Activated T-cell treated with anti-CD3 and anti-CD28 coated beads, Interleukin-2, amount 50 U/mL, for 4 hours (primary cell): ENCODE results near the gene TTC16. TPM values are rescaled to one million over a fixed set of nuclear protein-coding genes. Genes with fewer than 3 reads are reported as not detected.

Experiments
- ATAC-seq, 2 donors: fragments of 200-7000 bp; cut with Tn5 transposase; one replicate each; pipeline ENCODE4 v1.10.0; 2021
- DNase-seq: peaks from one replicate; pipeline ENCODE4 v3.0.0-alpha.2; 2020
- H3K27me3 Mint-ChIP-seq: one replicate; pipeline ENCODE4 v1.8.0; 2021; ENCODE audit warnings: low read depth, mixed read lengths
- H3K36me3 Mint-ChIP-seq: one replicate; pipeline ENCODE4 v1.8.0; 2022; ENCODE audit warnings: mixed read lengths; ENCODE audit not compliant: insufficient read depth
- H3K4me1 Mint-ChIP-seq: one replicate; pipeline ENCODE4 v1.8.0; 2021; ENCODE audit warnings: low read depth, mixed read lengths
- H3K4me3 Mint-ChIP-seq: one replicate; pipeline ENCODE4 v1.8.0; 2021; ENCODE audit warnings: mild to moderate bottlenecking, moderate library complexity, mixed read lengths
- H3K9me3 Mint-ChIP-seq: one replicate; pipeline ENCODE4 v1.8.0; 2021; ENCODE audit warnings: mixed read lengths
- total RNA-seq, 3 donors: library from RNA; stranded (reverse); gene quantifications; one replicate each; pipeline ENCODE4 v1.2.1, GENCODE V29; 2021

TTC16 gene
- total RNA-seq, 3 donors from 2014 or later, result 0.37 to 0.58 (median 0.57) TPM

GRCh38 chr9:127721391-127721821, 5.5 kb downstream of the TTC16 start:
- H3K27me3 Mint-ChIP-seq, result no peaks in the 10 kb centered on the region
- peak in 1 of 2 donors; percentile 25 for ATAC-seq
- H3K4me1 Mint-ChIP-seq, result peaks cover 21% of the 10 kb centered on the region
- DNase-seq, result no peak
- no peaks in the 10 kb centered on the region for H3K36me3 Mint-ChIP-seq
- no peaks in the 10 kb centered on the region for H3K9me3 Mint-ChIP-seq
- no peak overlapping the region for H3K4me3 Mint-ChIP-seq

DNA sequence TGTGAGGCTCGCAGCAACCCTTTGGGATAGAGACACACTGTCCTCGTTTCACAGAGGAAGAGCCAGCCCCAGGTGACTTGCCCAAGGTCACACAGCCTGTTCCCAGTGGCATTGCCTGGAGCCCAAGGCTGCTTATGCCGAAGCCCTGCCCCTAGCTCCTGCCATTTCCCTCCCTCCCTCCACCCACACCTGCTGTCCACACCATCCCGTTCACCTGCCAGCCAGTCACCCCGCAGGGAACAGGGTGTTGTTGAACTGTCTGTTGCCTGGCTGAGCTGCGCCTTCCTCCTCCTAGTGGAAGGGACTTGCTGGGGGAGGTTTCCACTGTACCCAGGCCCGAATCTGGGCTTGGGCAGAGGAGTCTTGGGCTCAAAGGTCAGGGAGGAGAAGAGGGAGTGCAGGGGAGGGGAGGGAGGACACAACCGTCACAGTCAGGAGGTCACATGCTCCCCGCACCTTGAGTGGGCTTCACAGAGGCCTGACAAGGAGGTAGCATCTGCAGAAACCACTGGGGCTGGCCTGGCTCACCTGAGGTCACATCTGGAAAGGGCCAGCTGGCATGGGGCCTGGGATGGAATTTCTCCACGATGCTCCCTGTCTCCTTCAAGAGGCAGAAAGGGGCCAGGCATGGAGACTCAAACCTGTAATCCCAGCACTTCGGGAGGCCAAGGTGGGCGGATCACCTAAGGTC, 6.3 kb downstream of the TTC16 start:
- no peak overlapping the region for H3K4me3 Mint-ChIP-seq
- no peak for DNase-seq
- no peak for ATAC-seq
- H3K27me3 Mint-ChIP-seq, result no peaks in the 10 kb centered on the region
- peaks cover 20% of the 10 kb centered on the region for H3K4me1 Mint-ChIP-seq
- H3K9me3 Mint-ChIP-seq, result no peaks in the 10 kb centered on the region
- no peaks in the 10 kb centered on the region for H3K36me3 Mint-ChIP-seq

DNA sequence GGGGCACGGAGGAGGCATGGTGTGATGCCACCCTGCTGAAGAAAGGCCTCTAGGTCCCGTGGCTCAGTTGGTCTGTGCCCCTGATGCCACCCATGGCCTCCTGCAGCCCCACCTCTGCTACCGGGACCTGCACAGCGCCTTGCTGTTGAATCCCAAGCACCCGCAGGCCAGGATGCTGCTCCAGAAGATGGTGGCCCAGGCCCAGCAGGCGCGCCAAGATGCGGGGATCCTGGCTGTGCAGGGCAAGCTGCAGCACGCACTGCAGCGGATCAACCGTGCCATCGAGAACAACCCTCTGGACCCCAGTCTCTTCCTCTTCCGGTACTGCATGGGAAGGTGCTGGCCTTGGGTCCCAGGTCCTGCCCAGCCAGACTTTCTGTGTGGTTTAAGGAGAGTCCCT, 7.1 kb downstream of the TTC16 start:
- ATAC-seq, result no peak
- H3K4me1 Mint-ChIP-seq, result peaks cover 20% of the 10 kb centered on the region
- H3K36me3 Mint-ChIP-seq, result no peaks in the 10 kb centered on the region
- DNase-seq, result no peak
- no peak overlapping the region for H3K4me3 Mint-ChIP-seq
- no peaks in the 10 kb centered on the region for H3K27me3 Mint-ChIP-seq
- H3K9me3 Mint-ChIP-seq, result no peaks in the 10 kb centered on the region

- ATAC-seq (no peak), DNase-seq (no peak)
- Mint-ChIP-seq H3K4me3 (no peak overlapping the region), H3K4me1 (peaks cover 20% of the 10 kb centered on the region), H3K27me3 (no peaks in the 10 kb centered on the region), H3K9me3 (no peaks in the 10 kb centered on the region), H3K36me3 (no peaks in the 10 kb centered on the region)
These were observed 7.6 kb downstream of the TTC16 start for GRCh38 chr9:127723444-127723843.

GRCh38 chr9:127724012-127724411, 8.1 kb downstream of the TTC16 start:
- Mint-ChIP-seq H3K4me3 (no peak overlapping the region), H3K9me3 (no peaks in the 10 kb centered on the region), H3K4me1 (peaks cover 20% of the 10 kb centered on the region), H3K36me3 (no peaks in the 10 kb centered on the region), H3K27me3 (no peaks in the 10 kb centered on the region)
- no peak for ATAC-seq
- no peak for DNase-seq

GRCh38 chr9:127726871-127727270, 11.0 kb downstream of the TTC16 start:
- ATAC-seq (no peak), DNase-seq (no peak)
- Mint-ChIP-seq H3K27me3 (no peaks in the 10 kb centered on the region), H3K4me1 (no peaks in the 10 kb centered on the region), H3K9me3 (no peaks in the 10 kb centered on the region), H3K36me3 (peaks cover under 1% of the 10 kb centered on the region), H3K4me3 (no peak overlapping the region)

DNA sequence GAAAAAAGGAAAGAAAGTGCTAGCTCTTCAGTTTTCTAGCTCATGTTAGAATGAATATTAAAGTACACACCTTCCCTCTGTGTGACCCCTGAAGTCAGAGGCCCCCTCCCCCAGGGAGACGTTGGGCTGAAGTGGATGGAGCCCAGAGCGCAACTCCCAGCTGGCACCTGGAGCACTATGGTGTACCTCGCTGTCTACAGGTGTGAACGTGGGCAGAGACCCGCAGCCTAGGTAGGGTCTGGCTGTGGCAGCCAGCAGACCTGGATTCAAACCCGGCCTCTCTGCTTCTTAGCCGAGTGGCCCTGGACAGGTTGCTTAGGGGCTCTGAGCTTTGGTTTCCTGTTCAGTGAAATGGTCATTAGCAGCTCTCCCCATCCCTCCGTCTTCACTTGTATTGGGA, 12.9 kb downstream of the TTC16 start:
- H3K9me3 Mint-ChIP-seq, result no peaks in the 10 kb centered on the region
- peaks cover 3% of the 10 kb centered on the region for H3K4me1 Mint-ChIP-seq
- no peaks in the 10 kb centered on the region for H3K27me3 Mint-ChIP-seq
- no peak for DNase-seq
- no peak overlapping the region for H3K4me3 Mint-ChIP-seq
- peaks cover 4% of the 10 kb centered on the region for H3K36me3 Mint-ChIP-seq
- no peak for ATAC-seq

- Mint-ChIP-seq H3K4me1 (peaks cover 11% of the 10 kb centered on the region), H3K4me3 (no peak overlapping the region), H3K27me3 (no peaks in the 10 kb centered on the region), H3K9me3 (no peaks in the 10 kb centered on the region), H3K36me3 (peaks cover 4% of the 10 kb centered on the region)
- DNase-seq, result no peak
- no peak for ATAC-seq
These were observed 13.8 kb downstream of the TTC16 start for GRCh38 chr9:127729522-127730256.

DNA sequence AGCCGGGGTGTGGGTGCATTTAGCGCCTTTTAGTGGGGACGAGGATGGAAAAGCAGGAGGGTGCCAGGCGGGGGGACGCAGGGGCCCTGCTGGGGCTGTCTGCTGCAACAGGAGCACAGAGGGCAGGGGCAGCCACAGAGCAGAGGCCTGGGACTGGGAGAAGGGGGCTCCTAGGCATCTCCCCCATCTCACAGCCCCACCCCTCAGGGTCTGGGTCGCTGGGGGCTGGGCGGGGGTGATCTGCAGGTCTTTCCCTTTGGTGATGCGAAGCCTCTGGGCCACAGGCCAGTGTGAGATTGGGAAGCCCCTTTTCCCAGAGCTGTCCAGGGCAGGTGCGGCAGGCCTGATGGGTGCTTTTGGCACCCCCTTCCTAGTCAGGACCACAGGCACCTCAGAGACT, 14.4 kb downstream of the TTC16 start:
- peaks cover 4% of the 10 kb centered on the region for H3K36me3 Mint-ChIP-seq
- no peaks in the 10 kb centered on the region for H3K9me3 Mint-ChIP-seq
- H3K4me1 Mint-ChIP-seq, result peaks cover 12% of the 10 kb centered on the region
- no peaks in the 10 kb centered on the region for H3K27me3 Mint-ChIP-seq
- H3K4me3 Mint-ChIP-seq, result no peak overlapping the region
- ATAC-seq, result no peak
- DNase-seq, result no peak

DNA sequence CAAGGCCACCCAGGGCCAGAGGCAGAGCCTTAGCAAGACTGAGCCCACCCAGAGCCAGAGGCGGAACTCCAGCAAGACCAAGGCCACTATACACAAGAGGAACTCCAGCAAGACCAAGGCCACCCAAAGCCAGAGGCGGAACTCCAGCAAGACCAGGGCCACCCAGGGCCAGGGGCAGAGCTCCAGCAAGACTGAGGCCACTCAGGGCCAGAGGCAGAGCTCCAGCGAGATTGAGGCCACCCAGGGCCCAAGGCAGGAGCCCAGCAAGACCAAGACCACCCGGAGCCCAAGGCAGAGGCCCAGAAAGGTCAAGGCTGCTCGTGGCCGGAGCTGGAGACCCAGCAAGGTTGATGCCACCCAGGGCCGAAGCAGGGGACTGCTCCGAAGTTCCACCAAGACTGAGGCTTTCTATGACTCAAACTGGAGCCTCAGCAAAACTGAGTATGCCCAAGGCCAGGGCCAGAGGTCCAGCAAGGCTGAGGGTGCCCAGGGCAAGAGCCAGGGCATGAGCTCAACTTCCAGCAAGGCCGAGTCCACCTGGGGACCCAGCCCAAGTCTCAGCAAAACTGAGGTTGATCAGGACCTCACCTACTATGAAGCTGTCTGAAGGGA, 15.0 kb downstream of the TTC16 start:
- no peak overlapping the region for H3K4me3 Mint-ChIP-seq
- H3K36me3 Mint-ChIP-seq, result peaks cover 4% of the 10 kb centered on the region

GRCh38 chr9:127731938-127732337, 16.1 kb downstream of the TTC16 start:
- peaks cover 21% of the 10 kb centered on the region for H3K4me1 Mint-ChIP-seq
- DNase-seq (no peak), ATAC-seq (no peak)
- no peak overlapping the region for H3K4me3 Mint-ChIP-seq
- no peaks in the 10 kb centered on the region for H3K27me3 Mint-ChIP-seq
- no peaks in the 10 kb centered on the region for H3K9me3 Mint-ChIP-seq
- H3K36me3 Mint-ChIP-seq, result peaks cover 4% of the 10 kb centered on the region

More for the DNA sequence above, 15.0 kb downstream of the TTC16 start:
- Mint-ChIP-seq H3K9me3 (no peaks in the 10 kb centered on the region), H3K27me3 (no peaks in the 10 kb centered on the region), H3K4me1 (peaks cover 18% of the 10 kb centered on the region)
- ATAC-seq (no peak), DNase-seq (no peak)

DNA sequence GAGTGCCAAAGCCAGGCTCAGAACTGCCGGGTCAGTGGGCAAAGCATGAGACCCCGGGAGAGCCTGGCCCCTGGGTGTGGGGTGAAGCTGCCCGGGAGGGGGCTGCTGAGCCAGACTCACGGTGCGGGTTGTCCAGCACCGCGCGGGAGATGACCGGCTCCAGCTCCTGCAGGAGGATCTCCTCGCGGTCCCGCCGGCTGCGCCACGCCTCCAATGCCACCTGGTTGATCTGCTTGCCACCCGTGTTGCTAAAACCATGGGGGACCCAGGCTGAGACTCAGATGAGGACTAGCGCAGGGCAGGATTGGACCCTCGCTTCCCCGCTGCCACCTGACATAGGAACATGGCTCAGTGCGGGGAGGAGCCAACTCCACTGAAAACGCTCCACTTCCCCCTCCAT, 16.6 kb downstream of the TTC16 start:
- Mint-ChIP-seq H3K27me3 (no peaks in the 10 kb centered on the region), H3K36me3 (peaks cover 4% of the 10 kb centered on the region), H3K4me1 (peaks cover 21% of the 10 kb centered on the region), H3K4me3 (no peak overlapping the region), H3K9me3 (no peaks in the 10 kb centered on the region)
- DNase-seq (no peak), ATAC-seq (no peak)

GRCh38 chr9:127733614-127734013, 17.7 kb downstream of the TTC16 start:
- Mint-ChIP-seq H3K9me3 (no peaks in the 10 kb centered on the region), H3K36me3 (peaks cover 9% of the 10 kb centered on the region), H3K27me3 (no peaks in the 10 kb centered on the region), H3K4me3 (peak overlapping the region; percentile 83), H3K4me1 (peaks cover 21% of the 10 kb centered on the region)
- DNase-seq (no peak), ATAC-seq (no peak)

DNA sequence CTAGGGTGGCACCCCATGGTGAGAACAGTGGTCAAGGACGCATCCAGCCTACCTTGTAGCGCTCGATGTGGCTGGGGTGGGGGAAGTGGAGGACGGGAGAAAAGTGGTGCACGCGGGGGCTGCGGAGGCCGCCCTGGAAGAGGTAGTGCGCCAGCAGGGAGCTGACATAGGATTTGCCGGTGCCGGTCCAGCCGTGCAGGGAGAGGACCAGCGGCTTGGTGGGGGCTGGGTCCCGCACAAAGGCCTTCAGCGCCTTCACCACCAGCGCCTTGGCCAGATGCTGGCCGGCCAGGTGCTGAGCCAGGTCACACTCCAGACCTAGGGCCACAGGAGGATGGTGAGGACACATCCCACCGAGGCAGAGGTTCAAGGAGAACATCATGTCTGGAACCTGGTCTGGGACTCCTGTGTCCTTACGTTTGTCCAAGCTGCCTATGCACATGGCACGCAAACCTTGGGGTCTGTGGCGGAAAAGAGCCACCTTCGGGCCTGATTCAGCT, 18.4 kb downstream of the TTC16 start:
- Mint-ChIP-seq H3K4me1 (peaks cover 21% of the 10 kb centered on the region), H3K9me3 (no peaks in the 10 kb centered on the region), H3K36me3 (peaks cover 13% of the 10 kb centered on the region), H3K27me3 (no peaks in the 10 kb centered on the region), H3K4me3 (peak overlapping the region; percentile 83)
- DNase-seq, result no peak
- ATAC-seq, result no peak
